ENCODE measurements around the gene CDH23. TPM values are rescaled to one million over a fixed set of nuclear protein-coding genes. Genes with fewer than 3 reads are reported as not detected.

The CDH23 gene
- polyA plus RNA-seq, 2 of the 4 experiments (the other 2 are of a cell fraction), result 1.1 to 2.3 TPM

GRCh38 chr10:71842422-71842821 is 445.7 kb downstream of the CDH23 start (continued):
- TF ChIP-seq REST (IDR thresholded peaks at IDR 0.05) (no peak), TP53 (CRISPR knock-in tag; IDR thresholded peaks at IDR 0.05) (no peak), HDAC2 (IDR thresholded peaks at IDR 0.05) (no peak)

GRCh38 chr10:71842856-71843686 is 446.4 kb downstream of the CDH23 start:
- H3K27ac ChIP-seq, result no peak overlapping the region
- H3K4me3 ChIP-seq, result no peak overlapping the region
- ChIA-PET CTCF (interaction anchor here (0.9 to 16.5 kb wide), 4 partner anchors 10 to 113 kb away, joined by 3 to 217 read pairs (median 6); no protein-coding TSS in a partner anchor), POLR2A (interaction anchor here (6.3 kb wide), 1 partner anchor 8 kb away, joined by 33 read pairs; the partner anchor contains the start of gene PSAP)
- H3K4me1 ChIP-seq, result peaks cover 55% of the 10 kb centered on the region
- TF ChIP-seq REST (IDR thresholded peaks at IDR 0.05), result no peak
- no peak for TF ChIP-seq ZFP36 (IDR thresholded peaks at IDR 0.05; ENCODE audit: borderline replicate concordance, partially characterized antibody)
- no peak for TF ChIP-seq ZNF302 (CRISPR knock-in tag; IDR thresholded peaks at IDR 0.05)
- TF ChIP-seq CHD2 (IDR thresholded peaks at IDR 0.05; ENCODE audit: low read length, partially characterized antibody), result no peak
- TF ChIP-seq ZC3H11A (IDR thresholded peaks at IDR 0.05), result no peak
- no peak for TF ChIP-seq FOSB (CRISPR knock-in tag; IDR thresholded peaks at IDR 0.05)
- no peak for TF ChIP-seq CHD4 (IDR thresholded peaks at IDR 0.05; ENCODE audit: borderline replicate concordance)
- TF ChIP-seq FOSL2 (IDR thresholded peaks at IDR 0.05), result no peak
- no peak for TF ChIP-seq FOSL2 (CRISPR knock-in tag; IDR thresholded peaks at IDR 0.05)
- TF ChIP-seq, protein P1, sequence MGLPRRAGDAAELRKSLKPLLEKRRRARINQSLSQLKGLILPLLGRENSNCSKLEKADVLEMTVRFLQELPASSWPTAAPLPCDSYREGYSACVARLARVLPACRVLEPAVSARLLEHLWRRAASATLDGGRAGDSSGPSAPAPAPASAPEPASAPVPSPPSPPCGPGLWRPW (IDR thresholded peaks at IDR 0.05), result no peak
- no peak overlapping the region for H3K4me2 ChIP-seq
- WGBS (ENCODE audit: missing lambda C conversion rate), result 91% methylated on average over 14 of the region's 14 CpGs
- DNase-seq (ENCODE audit: low read depth in 1 of 2, low spot score in 1 of 2) (no peak), ATAC-seq (no peak), FAIRE-seq (no peak)
- H3K9me3 ChIP-seq, result no peaks in the 10 kb centered on the region

DNA sequence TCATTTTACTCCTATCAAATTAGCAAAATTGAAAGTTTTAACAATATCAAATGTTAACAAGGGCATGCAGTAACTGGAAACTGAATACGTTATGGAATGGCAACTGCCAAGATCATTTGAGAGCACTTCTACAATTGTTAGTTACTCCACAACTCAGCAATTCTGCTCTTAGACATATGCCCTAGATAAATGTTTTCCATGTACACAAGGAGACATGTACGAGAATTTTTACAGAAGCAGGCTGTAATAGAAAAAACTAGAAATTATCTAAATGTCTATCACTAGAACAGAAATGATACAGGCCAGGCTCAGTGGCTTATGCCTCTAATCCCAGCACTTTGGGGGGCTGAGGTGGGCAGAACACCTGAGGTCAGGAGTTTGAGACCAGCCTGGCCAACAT is 447.4 kb downstream of the CDH23 start:
- no peak for TF ChIP-seq FOXS1 (CRISPR knock-in tag; IDR thresholded peaks at IDR 0.05)
- no peak for TF ChIP-seq E2F6 (IDR thresholded peaks at IDR 0.05; ENCODE audit: borderline replicate concordance, low read depth)
- TF ChIP-seq MAZ (IDR thresholded peaks at IDR 0.05; ENCODE audit: borderline replicate concordance, low read depth, low read length), result no peak
- TF ChIP-seq HDAC2 (IDR thresholded peaks at IDR 0.05), result no peak
- TF ChIP-seq, protein P1 (IDR thresholded peaks at IDR 0.05), result no peak
- no peak for TF ChIP-seq USF2 (IDR thresholded peaks at IDR 0.05)
- no peak for TF ChIP-seq RNF2 (IDR thresholded peaks at IDR 0.05; ENCODE audit: borderline replicate concordance, low read depth)
- TF ChIP-seq FOSL2 (IDR thresholded peaks at IDR 0.05), result no peak
- no peak for TF ChIP-seq FOSL2 (CRISPR knock-in tag; IDR thresholded peaks at IDR 0.05)
- no peak for TF ChIP-seq CEBPB (IDR thresholded peaks at IDR 0.05)
- TF ChIP-seq HOXB5 (CRISPR knock-in tag; IDR thresholded peaks at IDR 0.05), result no peak
- TF ChIP-seq TFCP2L1 (CRISPR knock-in tag; IDR thresholded peaks at IDR 0.05), result no peak
- TF ChIP-seq RFX5 (IDR thresholded peaks at IDR 0.05), result no peak
- Histone ChIP-seq H3K4me2 (no peak overlapping the region), H3K4me1 (peaks cover 55% of the 10 kb centered on the region), H3K4me3 (no peak overlapping the region), H3K27ac (no peak overlapping the region), H3K9me3 (no peaks in the 10 kb centered on the region)
- FAIRE-seq (no peak), ATAC-seq (no peak), DNase-seq (ENCODE audit: low read depth in 1 of 2, low spot score in 1 of 2) (no peak)
- ChIA-PET POLR2A (no interaction called here), CTCF (interaction anchor here (1.2 to 16.5 kb wide), 3 partner anchors 10 to 112 kb away, joined by 6 to 217 read pairs (median 8); no protein-coding TSS in a partner anchor)
- 90% methylated on average over 2 of the region's 2 CpGs for WGBS (ENCODE audit: missing lambda C conversion rate)

Measured in A549 (cell line).